Measurements from ENCODE around the gene NUAK1. TPM values are rescaled to one million over a fixed set of nuclear protein-coding genes. Genes with fewer than 3 reads are reported as not detected.
A peak's percentile ranks its signal among the peaks of the same experiment; 100 is the strongest.

Gene NUAK1
- total and polyA plus RNA-seq, 7 donors, result 1.8 to 12.1 (median 5.8) TPM

GRCh38 chr12:106136263-106136662, 2.5 kb downstream of the NUAK1 start:
- peak; percentile 93 for DNase-seq
- 6 to 10% methylated on average over 13 of the region's 13 CpGs for WGBS, 2 donors
- Histone ChIP-seq H3K27ac (peak overlapping the region; percentile 14 to 90 (median 74)), H3K9me3 (no peaks in the 10 kb centered on the region), H3K4me3 (peak overlapping the region in 3 of 4 donors; percentile 13 to 77 (median 70)), H3K4me1 (peaks cover 0 to 76% (median 36%) of the 10 kb centered on the region in 4 donors), H3K27me3 (no peaks in the 10 kb centered on the region), H3K36me3 (no peaks in the 10 kb centered on the region)
- TF ChIP-seq EP300 (IDR thresholded peaks at IDR 0.05) (no peak), POLR2A (IDR thresholded peaks at IDR 0.05) (no peak), POLR2AphosphoS5 (IDR thresholded peaks at IDR 0.05) (peak in 2 of 4 donors; percentile 21 to 50), CTCF (IDR thresholded peaks at IDR 0.05) (peak; percentile 71 to 82 (median 80))
- intact Hi-C loops (cut with DNase I), result loop anchor here (2.0 to 5.0 kb wide), 5 partner anchors 86 to 613 kb away; partner anchors contain the start of gene TCP11L2

- DNase-seq, result no peak
- Histone ChIP-seq H3K36me3 (no peaks in the 10 kb centered on the region), H3K27me3 (no peaks in the 10 kb centered on the region), H3K27ac (peak overlapping the region in 2 of 4 donors; percentile 20 to 90), H3K4me1 (peaks cover 0 to 79% (median 38%) of the 10 kb centered on the region in 4 donors), H3K9me3 (no peaks in the 10 kb centered on the region), H3K4me3 (peak overlapping the region in 3 of 4 donors; percentile 13 to 77 (median 70))
- TF ChIP-seq EP300 (IDR thresholded peaks at IDR 0.05) (no peak), POLR2A (IDR thresholded peaks at IDR 0.05) (no peak), CTCF (IDR thresholded peaks at IDR 0.05) (no peak), POLR2AphosphoS5 (IDR thresholded peaks at IDR 0.05) (no peak)
- 30 to 31% methylated on average over 4 of the region's 4 CpGs for WGBS, 2 donors
- intact Hi-C loops (cut with DNase I), result loop anchor here (2.0 to 5.0 kb wide), 5 partner anchors 87 to 613 kb away; partner anchors contain the start of gene TCP11L2
Measured at GRCh38 chr12:106135781-106136180, 3.0 kb downstream of the NUAK1 start.

GRCh38 chr12:106135075-106135474, 3.7 kb downstream of the NUAK1 start:
- no peak for DNase-seq
- TF ChIP-seq POLR2AphosphoS5 (IDR thresholded peaks at IDR 0.05), result no peak
- no peak for TF ChIP-seq EP300 (IDR thresholded peaks at IDR 0.05)
- no peak for TF ChIP-seq POLR2A (IDR thresholded peaks at IDR 0.05)
- no peak for TF ChIP-seq CTCF (IDR thresholded peaks at IDR 0.05)
- intact Hi-C loops (cut with DNase I), result loop anchor here (5.0 kb wide), 3 partner anchors 87 to 213 kb away; partner anchors contain the start of gene TCP11L2
- H3K4me3 ChIP-seq, result no peak overlapping the region
- no peaks in the 10 kb centered on the region for H3K9me3 ChIP-seq
- 74 to 85% methylated on average over 6 of the region's 6 CpGs for WGBS, 2 donors
- peak overlapping the region in 2 of 4 donors; percentile 20 to 90 for H3K27ac ChIP-seq
- no peaks in the 10 kb centered on the region for H3K27me3 ChIP-seq
- no peaks in the 10 kb centered on the region for H3K36me3 ChIP-seq
- peaks cover 0 to 72% (median 38%) of the 10 kb centered on the region in 4 donors for H3K4me1 ChIP-seq

- H3K4me3 ChIP-seq, result no peak overlapping the region
- no peak for DNase-seq
- H3K27me3 ChIP-seq, result no peaks in the 10 kb centered on the region
- peak overlapping the region in 1 of 4 donors; percentile 20 for H3K27ac ChIP-seq
- TF ChIP-seq POLR2A (IDR thresholded peaks at IDR 0.05) (no peak), EP300 (IDR thresholded peaks at IDR 0.05) (no peak), POLR2AphosphoS5 (IDR thresholded peaks at IDR 0.05) (no peak), CTCF (IDR thresholded peaks at IDR 0.05) (no peak)
- H3K9me3 ChIP-seq, result no peaks in the 10 kb centered on the region
- intact Hi-C loops (cut with DNase I), result no loop called here
- 41 to 48% methylated on average over 3 of the region's 3 CpGs for WGBS, 2 donors
- peaks cover 0 to 66% (median 38%) of the 10 kb centered on the region in 4 donors for H3K4me1 ChIP-seq
- H3K36me3 ChIP-seq, result no peaks in the 10 kb centered on the region
Measured at GRCh38 chr12:106134294-106134949, 4.3 kb downstream of the NUAK1 start.
